ENCODE data around the gene SLC9A1. TPM values are rescaled to one million over a fixed set of nuclear protein-coding genes. Genes with fewer than 3 reads are reported as not detected.
"Not testable (repeated sequence)": the region's sequence is repeated elsewhere in the genome, so short reads cannot be mapped to it uniquely, and the experiment has no call there.

SLC9A1 gene
- total RNA-seq, 6 experiments from 2014 or later, result 37.1 to 51.0 (median 44.7) TPM

GRCh38 chr1:27179979-27180378, 25.1 kb upstream of the SLC9A1 start:
- Mint-ChIP-seq H3K27ac (no peak overlapping the region), H3K9me3 (peaks cover 39% of the 10 kb centered on the region), H3K4me1 (ENCODE audit: low read depth) (no peaks in the 10 kb centered on the region), H3K27me3 (ENCODE audit: insufficient read depth) (peaks cover 8% of the 10 kb centered on the region), H3K4me3 (no peak overlapping the region), H3K36me3 (ENCODE audit: low read depth) (peaks cover 5% of the 10 kb centered on the region; the same call in 1 of the 2 replicates)
- TF ChIP-seq CTCF (IDR thresholded peaks at IDR 0.05), result no peak
- DNase-seq, result no peak

DNA sequence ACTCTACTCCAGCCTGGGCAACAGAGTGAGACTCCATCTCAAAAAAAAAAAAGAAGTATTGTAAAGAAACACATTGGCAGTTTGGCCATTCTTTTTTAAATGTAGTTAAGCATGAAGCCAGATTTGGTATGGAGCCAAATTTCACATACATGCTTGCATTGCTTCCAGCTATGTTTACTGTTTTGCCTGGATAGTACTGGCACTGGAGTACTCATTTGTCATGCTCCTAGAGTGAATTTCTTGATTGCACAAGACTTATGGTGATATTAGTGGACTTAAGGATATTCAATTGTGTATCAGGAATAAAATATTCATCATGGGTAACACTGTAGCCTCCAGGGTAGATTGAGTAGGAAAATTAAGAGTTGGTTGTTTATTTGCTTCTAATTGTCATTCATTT, 24.5 kb upstream of the SLC9A1 start:
- H3K9me3 Mint-ChIP-seq, result peaks cover 37% of the 10 kb centered on the region
- H3K27me3 Mint-ChIP-seq (ENCODE audit: insufficient read depth), result peaks cover 6% of the 10 kb centered on the region
- DNase-seq, result no peak
- H3K27ac Mint-ChIP-seq, result no peak overlapping the region
- no peak for TF ChIP-seq CTCF (IDR thresholded peaks at IDR 0.05)
- no peaks in the 10 kb centered on the region for H3K4me1 Mint-ChIP-seq (ENCODE audit: low read depth)
- no peak overlapping the region for H3K4me3 Mint-ChIP-seq
- H3K36me3 Mint-ChIP-seq (ENCODE audit: low read depth), result peaks cover 5% of the 10 kb centered on the region; the same call in 1 of the 2 replicates

DNA sequence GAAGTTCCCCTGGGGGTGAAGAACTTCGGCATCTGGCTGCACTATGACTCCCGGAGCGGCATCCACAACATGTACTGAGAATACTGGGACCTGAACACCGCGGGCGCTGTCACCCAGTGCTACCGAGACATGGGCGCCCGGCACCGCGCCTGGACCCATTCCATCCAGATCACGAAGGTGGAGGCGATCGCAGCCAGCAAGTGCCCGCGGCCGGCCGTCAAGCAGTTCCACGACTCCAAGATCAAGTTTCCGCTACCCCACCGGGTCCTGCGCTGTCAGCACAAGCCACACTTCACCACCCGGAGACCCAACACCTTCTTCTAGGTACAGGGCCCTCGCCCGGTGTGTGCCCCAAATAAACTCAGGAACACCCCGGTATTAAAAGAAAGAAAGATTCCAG, 22.0 kb upstream of the SLC9A1 start:
- peaks cover 19% of the 10 kb centered on the region for H3K9me3 Mint-ChIP-seq
- no peaks in the 10 kb centered on the region for H3K4me1 Mint-ChIP-seq (ENCODE audit: low read depth)
- H3K4me3 Mint-ChIP-seq, result no peak overlapping the region
- no peak for DNase-seq
- no peak for TF ChIP-seq CTCF (IDR thresholded peaks at IDR 0.05)
- H3K36me3 Mint-ChIP-seq (ENCODE audit: low read depth), result no peaks in the 10 kb centered on the region
- H3K27ac Mint-ChIP-seq, result no peak overlapping the region
- H3K27me3 Mint-ChIP-seq (ENCODE audit: insufficient read depth), result peaks cover 12% of the 10 kb centered on the region

GRCh38 chr1:27176323-27176722, 21.4 kb upstream of the SLC9A1 start:
- no peak for DNase-seq
- no peak for TF ChIP-seq CTCF (IDR thresholded peaks at IDR 0.05)
- Mint-ChIP-seq H3K4me3 (no peak overlapping the region), H3K9me3 (peaks cover 19% of the 10 kb centered on the region), H3K36me3 (ENCODE audit: low read depth) (no peaks in the 10 kb centered on the region), H3K4me1 (ENCODE audit: low read depth) (no peaks in the 10 kb centered on the region), H3K27ac (no peak overlapping the region), H3K27me3 (ENCODE audit: insufficient read depth) (peaks cover 12% of the 10 kb centered on the region)

DNA sequence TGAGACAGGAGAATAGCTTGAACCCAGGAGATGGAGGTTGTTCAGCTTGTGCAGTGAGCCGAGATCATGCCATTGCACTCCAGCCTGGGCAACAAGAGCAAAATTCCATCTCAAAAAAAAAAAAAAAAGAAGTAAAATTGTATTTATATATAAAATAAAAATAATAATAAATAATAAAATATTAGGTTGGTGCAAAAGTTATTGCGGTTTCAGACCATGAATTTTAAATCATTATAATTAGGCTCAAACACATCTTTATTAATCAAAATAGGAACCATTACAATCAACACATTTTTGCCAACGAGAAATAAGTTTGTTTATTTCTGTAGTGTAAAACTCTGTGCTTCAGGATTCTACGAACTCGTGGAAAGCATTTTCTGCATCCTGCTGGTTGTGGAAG, 18.1 kb upstream of the SLC9A1 start:
- not testable (repeated sequence) for H3K4me3 Mint-ChIP-seq; H3K27ac Mint-ChIP-seq; H3K9me3 Mint-ChIP-seq; H3K27me3 Mint-ChIP-seq (ENCODE audit: insufficient read depth); H3K4me1 Mint-ChIP-seq (ENCODE audit: low read depth); DNase-seq; H3K36me3 Mint-ChIP-seq (ENCODE audit: low read depth)

DNA sequence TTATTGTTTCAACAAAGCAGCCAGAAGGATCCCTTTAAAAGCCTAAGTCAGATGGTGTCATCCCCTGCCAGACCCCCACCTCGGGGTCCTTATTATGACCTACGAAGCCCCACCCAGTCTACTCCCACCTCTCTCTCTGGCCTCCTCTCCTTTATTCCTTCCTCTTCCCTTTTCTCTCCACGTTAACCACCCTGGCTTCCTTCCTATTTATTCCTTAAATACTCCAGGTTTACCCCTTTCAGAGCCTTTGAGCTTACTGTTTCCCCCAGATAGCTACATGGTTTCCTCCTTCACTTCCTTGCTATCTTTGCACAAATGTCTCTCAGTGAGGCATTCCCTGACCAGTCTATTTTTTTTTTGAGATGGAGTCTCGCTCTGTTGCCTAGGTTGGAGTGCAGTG, 12.0 kb upstream of the SLC9A1 start:
- H3K36me3 Mint-ChIP-seq (ENCODE audit: low read depth), result no peaks in the 10 kb centered on the region
- peaks cover 4% of the 10 kb centered on the region for H3K27me3 Mint-ChIP-seq (ENCODE audit: insufficient read depth)
- H3K4me1 Mint-ChIP-seq (ENCODE audit: low read depth), result no peaks in the 10 kb centered on the region
- TF ChIP-seq CTCF (IDR thresholded peaks at IDR 0.05), result no peak
- no peak overlapping the region for H3K4me3 Mint-ChIP-seq
- DNase-seq, result no peak
- H3K9me3 Mint-ChIP-seq, result no peaks in the 10 kb centered on the region
- H3K27ac Mint-ChIP-seq, result no peak overlapping the region

Data from HFFc6 (cell line).